Vagina (tissue), 2 donors: Measurements from ENCODE around the gene OS9. TPM values are rescaled to one million over a fixed set of nuclear protein-coding genes. Genes with fewer than 3 reads are reported as not detected.

Experiments used
- DNase-seq, 2 donors: peaks; one replicate each; pipeline ENCODE4 v3.0.0-alpha.2; 2017; ENCODE audit errors: extremely low spot score in 2 of 2
- H3K27ac ChIP-seq: fragments of 200-600 bp; sonication (generic); one replicate; pipeline ENCODE4 v1.5.1; 2019
- H3K27me3 ChIP-seq: fragments of 200-600 bp; sonication (generic); one replicate; pipeline ENCODE4 v1.5.1; 2019
- H3K36me3 ChIP-seq, 2 donors: fragments of 200-600 bp; sonication (generic); one replicate each; pipeline ENCODE4 v1.5.1; 2017 to 2019
- H3K4me1 ChIP-seq: fragments of 200-600 bp; sonication (generic); one replicate; pipeline ENCODE4 v1.5.1; 2019
- H3K4me3 ChIP-seq, 2 donors: fragments of 200-600 bp; sonication (generic); 1 replicate in 1 of 2; 2 replicates in 1 of 2; pipeline ENCODE4 v1.5.1; 2016 to 2019
- H3K9me3 ChIP-seq: fragments of 200-600 bp; sonication (generic); one replicate; pipeline ENCODE4 v1.5.1; 2019
- CTCF ChIP-seq, 3 experiments: fragments of 450-650 bp in 2 of 3; fragments of 200-600 bp in 1 of 3; sonication (generic) in 1 of 3; IDR thresholded peaks; one replicate each; pipeline ENCODE4 v1.5.1; 2017 to 2019; ENCODE audit warnings: antibody characterized with exemption in 3 of 3, mild to moderate bottlenecking in 2 of 3, moderate library complexity in 2 of 3
- POLR2A ChIP-seq, 2 donors: fragments of 450-650 bp; IDR thresholded peaks; one replicate each; pipeline ENCODE4 v1.6.1; 2017; ENCODE audit warnings: antibody characterized with exemption in 2 of 2, mild to moderate bottlenecking in 2 of 2, moderate library complexity in 2 of 2
- POLR2AphosphoS5 ChIP-seq, 2 donors: sonication (generic); formaldehyde crosslinking; IDR thresholded peaks; one replicate each; pipeline ENCODE4 v1.9.0; 2017; ENCODE audit warnings: antibody characterized with exemption in 2 of 2, mild to moderate bottlenecking in 2 of 2, low read depth in 1 of 2; ENCODE audit not compliant: insufficient read depth in 1 of 2
- intact Hi-C: fragments of 100-400 bp; cut with DNase I; formaldehyde crosslinking; loops from one replicate; pipeline ENCODE4 v1.15.1; 2023
- total RNA-seq: library from RNA; depleted of rRNA; stranded (reverse); fragments of >200 nt; gene quantifications from one replicate; pipeline ENCODE4 v1.2.3, GENCODE V29; 2016

The OS9 gene
- total RNA-seq, 1 donor from 2014 or later: 105 TPM

- DNase-seq: no peak
- Histone ChIP-seq H3K27me3 (no peaks in the 10 kb centered on the region), H3K36me3 (peaks cover 0 to 43% of the 10 kb centered on the region in 2 donors), H3K27ac (no peak overlapping the region), H3K4me3 (no peak overlapping the region), H3K4me1 (peaks cover 18% of the 10 kb centered on the region), H3K9me3 (no peaks in the 10 kb centered on the region)
- intact Hi-C loops: no loop called here
- TF ChIP-seq POLR2AphosphoS5 (IDR thresholded peaks at IDR 0.05; ENCODE audit: insufficient read depth in 1 of 2, low read depth in 1 of 2) (no peak), POLR2A (IDR thresholded peaks at IDR 0.05) (no peak), CTCF (IDR thresholded peaks at IDR 0.05) (no peak)
Observed at GRCh38 chr12:57698414-57698813, 4.5 kb downstream of the OS9 start.

- TF ChIP-seq CTCF (IDR thresholded peaks at IDR 0.05) (no peak), POLR2AphosphoS5 (IDR thresholded peaks at IDR 0.05; ENCODE audit: insufficient read depth in 1 of 2, low read depth in 1 of 2) (no peak), POLR2A (IDR thresholded peaks at IDR 0.05) (no peak)
- no peak overlapping the region for H3K27ac ChIP-seq
- peaks cover 8% of the 10 kb centered on the region for H3K4me1 ChIP-seq
- no peaks in the 10 kb centered on the region for H3K9me3 ChIP-seq
- DNase-seq: no peak
- no peak overlapping the region for H3K4me3 ChIP-seq
- no peaks in the 10 kb centered on the region for H3K27me3 ChIP-seq
- H3K36me3 ChIP-seq: peaks cover 0 to 54% of the 10 kb centered on the region in 2 donors
- intact Hi-C loops: no loop called here
Observed at GRCh38 chr12:57700317-57700716, 6.4 kb downstream of the OS9 start.

GRCh38 chr12:57707250-57707649, 13.3 kb downstream of the OS9 start:
- intact Hi-C loops: no loop called here
- Histone ChIP-seq H3K9me3 (no peaks in the 10 kb centered on the region), H3K27ac (no peak overlapping the region), H3K36me3 (peaks cover 0 to 29% of the 10 kb centered on the region in 2 donors), H3K4me1 (no peaks in the 10 kb centered on the region), H3K27me3 (no peaks in the 10 kb centered on the region), H3K4me3 (no peak overlapping the region)
- no peak for TF ChIP-seq CTCF (IDR thresholded peaks at IDR 0.05)
- TF ChIP-seq POLR2A (IDR thresholded peaks at IDR 0.05): no peak
- TF ChIP-seq POLR2AphosphoS5 (IDR thresholded peaks at IDR 0.05; ENCODE audit: insufficient read depth in 1 of 2, low read depth in 1 of 2): no peak
- no peak for DNase-seq

GRCh38 chr12:57708296-57708695, 14.4 kb downstream of the OS9 start:
- H3K36me3 ChIP-seq: peaks cover 0 to 23% of the 10 kb centered on the region in 2 donors
- no peak for TF ChIP-seq POLR2A (IDR thresholded peaks at IDR 0.05)
- no peak for TF ChIP-seq CTCF (IDR thresholded peaks at IDR 0.05)
- no peak for TF ChIP-seq POLR2AphosphoS5 (IDR thresholded peaks at IDR 0.05; ENCODE audit: insufficient read depth in 1 of 2, low read depth in 1 of 2)
- H3K27me3 ChIP-seq: no peaks in the 10 kb centered on the region
- no peak overlapping the region for H3K27ac ChIP-seq
- intact Hi-C loops: no loop called here
- no peaks in the 10 kb centered on the region for H3K4me1 ChIP-seq
- no peak overlapping the region for H3K4me3 ChIP-seq
- H3K9me3 ChIP-seq: no peaks in the 10 kb centered on the region
- no peak for DNase-seq

GRCh38 chr12:57712701-57713100, 18.8 kb downstream of the OS9 start:
- Histone ChIP-seq H3K4me1 (no peaks in the 10 kb centered on the region), H3K27me3 (no peaks in the 10 kb centered on the region), H3K4me3 (no peak overlapping the region), H3K9me3 (no peaks in the 10 kb centered on the region), H3K36me3 (peaks cover 0 to 27% of the 10 kb centered on the region in 2 donors), H3K27ac (no peak overlapping the region)
- DNase-seq: peak in 1 of 2 donors; percentile 8
- TF ChIP-seq POLR2A (IDR thresholded peaks at IDR 0.05) (no peak), POLR2AphosphoS5 (IDR thresholded peaks at IDR 0.05; ENCODE audit: insufficient read depth in 1 of 2, low read depth in 1 of 2) (no peak), CTCF (IDR thresholded peaks at IDR 0.05) (no peak)
- intact Hi-C loops: no loop called here
